GM18519 (cell line): ENCODE data around the gene PLCG2.
"Not testable (repeated sequence)": the region's sequence is repeated elsewhere in the genome, so short reads cannot be mapped to it uniquely, and the experiment has no call there.

Experiments used
- ATAC-seq: cut with Tn5 transposase; IDR thresholded peaks from one replicate; pipeline ENCODE4 v1.9.1; 2021; ENCODE audit warnings: mild to moderate bottlenecking, moderate library complexity; ENCODE audit not compliant: unreplicated experiment, low FRiP score

The PLCG2 gene

GRCh38 chr16:81873206-81873605 is 94.1 kb downstream of the PLCG2 start:
- ATAC-seq = no peak

GRCh38 chr16:81873843-81874752 is 95.0 kb downstream of the PLCG2 start:
- peak; percentile 64 for ATAC-seq

- ATAC-seq = no peak
These were observed 96.4 kb downstream of the PLCG2 start for GRCh38 chr16:81875461-81875860.

- no peak for ATAC-seq
These were observed 97.3 kb downstream of the PLCG2 start for GRCh38 chr16:81876273-81876900.

- not testable (repeated sequence) for ATAC-seq
These were observed 98.4 kb downstream of the PLCG2 start for GRCh38 chr16:81877490-81877889.

- ATAC-seq = no peak
These were observed 99.4 kb downstream of the PLCG2 start for GRCh38 chr16:81878529-81878928.

- no peak for ATAC-seq
These were observed 100.5 kb downstream of the PLCG2 start for GRCh38 chr16:81879625-81880024.

GRCh38 chr16:81880816-81881215 is 101.7 kb downstream of the PLCG2 start:
- no peak for ATAC-seq

- no peak for ATAC-seq
These were observed 102.1 kb downstream of the PLCG2 start for GRCh38 chr16:81881228-81881627.

GRCh38 chr16:81882559-81882958 is 103.5 kb downstream of the PLCG2 start:
- ATAC-seq = no peak

GRCh38 chr16:81883235-81883634 is 104.1 kb downstream of the PLCG2 start:
- ATAC-seq = no peak

GRCh38 chr16:81885976-81886586 is 107.0 kb downstream of the PLCG2 start:
- no peak for ATAC-seq

GRCh38 chr16:81888520-81889394 is 109.7 kb downstream of the PLCG2 start:
- no peak for ATAC-seq

- ATAC-seq = no peak
These were observed 112.8 kb downstream of the PLCG2 start for GRCh38 chr16:81891736-81892364.

- ATAC-seq = no peak
These were observed 115.5 kb downstream of the PLCG2 start for GRCh38 chr16:81894592-81894991.

- ATAC-seq = no peak
These were observed 117.8 kb downstream of the PLCG2 start for GRCh38 chr16:81896902-81897301.

- no peak for ATAC-seq
These were observed 120.5 kb downstream of the PLCG2 start for GRCh38 chr16:81899601-81900000.

GRCh38 chr16:81900014-81900413 is 120.9 kb downstream of the PLCG2 start:
- ATAC-seq = no peak

- ATAC-seq = no peak
These were observed 121.4 kb downstream of the PLCG2 start for GRCh38 chr16:81900456-81900855.

GRCh38 chr16:81901484-81901883 is 122.4 kb downstream of the PLCG2 start:
- no peak for ATAC-seq
